ENCODE data around the gene KLF15.
"Not testable (repeated sequence)": the region's sequence is repeated elsewhere in the genome, so short reads cannot be mapped to it uniquely, and the experiment has no call there.

KLF15 gene

DNA sequence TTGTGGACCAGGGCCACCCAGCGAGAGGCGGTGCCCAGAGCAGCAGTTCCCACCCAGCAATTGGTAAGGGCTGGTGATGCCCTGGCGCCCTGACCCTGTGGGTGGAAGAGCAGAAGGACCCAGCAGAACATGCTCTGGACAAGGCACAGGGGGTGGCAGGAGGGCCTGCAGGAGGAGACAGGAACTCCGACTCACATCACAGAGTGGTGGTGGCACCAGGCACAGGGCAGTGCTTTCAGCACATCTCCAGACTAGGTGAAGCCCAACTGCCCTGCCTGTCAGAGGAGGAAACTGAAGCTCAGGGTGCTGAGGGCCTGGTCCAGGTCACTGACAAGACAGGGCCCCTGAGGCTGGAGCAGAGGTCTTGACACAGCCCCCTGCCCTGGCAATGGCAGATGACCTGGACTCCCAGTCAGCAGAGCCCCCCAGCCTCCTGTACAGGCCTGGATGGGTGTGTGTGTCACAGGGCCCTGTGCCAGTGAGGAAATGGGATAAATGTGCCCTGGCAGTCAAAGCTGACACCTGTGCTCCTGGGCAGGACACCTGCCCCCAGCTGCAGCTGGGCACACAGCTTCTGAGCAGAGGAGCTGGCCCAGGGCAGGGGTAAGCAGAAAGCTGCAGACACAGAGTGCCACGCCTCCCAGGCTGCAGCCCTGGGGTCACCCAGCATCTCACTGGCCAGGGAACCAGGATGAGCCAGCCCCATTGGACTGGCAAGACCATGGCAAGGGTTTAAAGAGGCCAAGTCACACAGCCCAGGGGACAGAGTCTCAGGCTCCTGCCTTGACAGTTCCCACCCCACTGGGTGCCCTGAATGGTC is 11.4 kb downstream of the KLF15 start:
- no peak for DNase-seq

DNA sequence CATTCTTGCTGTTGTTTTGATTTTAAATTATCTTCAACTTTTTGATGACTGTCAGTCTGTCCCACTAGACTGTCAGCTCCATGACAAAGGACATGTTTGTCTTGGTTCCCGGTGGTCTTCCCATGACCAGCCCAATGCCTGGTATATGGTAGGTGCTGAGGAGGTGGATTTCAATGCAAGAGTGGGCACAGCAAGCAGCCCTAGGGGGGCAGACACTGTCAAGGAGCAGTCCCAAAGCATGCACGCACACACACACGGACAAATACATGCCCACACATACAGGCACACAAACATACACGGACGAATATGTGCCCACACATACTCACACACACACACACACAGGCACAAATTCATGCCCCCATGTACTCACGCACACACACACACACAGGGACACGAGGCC is 12.0 kb downstream of the KLF15 start:
- DNase-seq = no peak

DNA sequence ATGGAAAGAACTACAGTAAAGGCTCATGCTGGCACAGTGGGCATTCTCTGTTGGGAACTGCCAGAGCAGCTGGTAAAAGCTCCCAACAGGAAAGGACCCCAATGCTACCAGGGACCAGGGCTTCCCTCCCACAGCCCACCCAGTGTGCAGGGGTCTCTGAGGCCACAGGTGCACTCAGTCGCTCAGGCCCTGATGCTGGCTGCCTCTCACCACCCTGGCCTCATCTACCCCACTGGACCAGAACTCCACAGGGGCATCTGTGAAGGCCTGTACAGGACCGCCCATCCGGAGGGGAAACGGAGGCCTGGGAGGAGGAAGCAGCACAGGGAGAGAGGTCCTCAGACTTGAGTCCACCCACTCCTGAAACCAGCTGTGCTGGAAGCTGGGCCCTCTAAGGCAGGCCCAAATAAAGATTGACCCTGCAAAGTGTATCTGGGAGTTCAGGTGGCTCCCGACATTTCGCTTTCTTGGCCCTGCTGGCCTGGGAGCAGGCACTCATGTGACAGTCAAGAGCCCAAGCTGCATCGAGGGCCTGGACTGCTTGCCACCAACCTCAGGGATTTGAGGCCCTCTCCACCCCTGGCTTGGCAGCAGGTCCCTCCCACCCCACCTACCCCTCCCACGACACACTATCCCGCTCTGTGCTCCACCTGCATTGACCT is 12.7 kb downstream of the KLF15 start:
- DNase-seq = no peak

DNA sequence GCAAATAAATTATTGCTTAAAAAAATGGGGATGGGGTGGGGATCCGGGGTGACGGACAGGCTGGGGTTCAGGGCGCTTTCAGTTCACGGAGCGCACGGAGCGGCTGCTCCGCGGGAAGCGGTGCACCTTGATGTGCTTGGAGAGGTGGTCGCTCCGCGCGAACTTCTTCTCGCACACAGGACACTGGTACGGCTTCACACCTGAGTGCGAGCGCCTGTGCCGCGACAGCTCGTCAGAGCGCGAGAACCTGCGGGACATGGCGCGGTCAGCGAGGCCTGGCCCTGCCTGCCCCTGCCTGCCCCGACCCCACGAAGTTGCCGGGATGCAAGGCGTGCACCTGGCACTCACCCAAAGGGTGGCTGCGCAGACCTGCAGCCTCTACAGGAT is 13.6 kb downstream of the KLF15 start:
- DNase-seq = no peak

DNA sequence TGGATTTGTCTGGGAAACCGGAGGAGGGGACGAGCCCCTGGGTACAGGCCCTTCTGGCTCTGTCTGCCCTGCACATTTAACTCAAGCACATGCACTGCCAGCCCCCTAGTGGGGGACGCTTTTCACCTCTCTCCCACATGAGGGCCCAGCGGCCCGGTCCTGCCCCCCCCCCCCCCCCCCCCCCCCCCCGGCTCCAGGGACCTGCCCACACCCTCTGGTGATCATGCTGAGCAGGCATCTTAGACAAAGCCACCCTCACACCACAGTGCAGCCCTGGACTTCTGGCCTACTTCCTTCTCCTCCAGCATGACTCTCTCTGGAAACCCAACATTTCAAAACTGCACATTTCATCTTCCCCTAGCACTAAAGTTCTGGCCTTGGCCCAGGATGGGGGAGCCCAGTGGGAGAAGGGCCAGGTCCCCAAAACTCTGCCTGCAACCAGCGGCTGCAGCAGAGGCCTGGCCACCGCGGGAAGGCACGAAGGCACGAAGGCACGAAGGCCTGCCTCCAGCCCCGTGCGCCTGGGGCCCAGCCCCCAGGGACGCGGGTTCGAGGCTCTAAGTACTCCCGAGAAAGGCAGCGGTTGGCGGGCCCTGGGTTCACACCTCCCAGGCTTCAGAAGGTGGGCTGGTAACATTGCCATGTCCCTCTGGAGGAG is 14.1 kb downstream of the KLF15 start:
- DNase-seq = no peak

DNA sequence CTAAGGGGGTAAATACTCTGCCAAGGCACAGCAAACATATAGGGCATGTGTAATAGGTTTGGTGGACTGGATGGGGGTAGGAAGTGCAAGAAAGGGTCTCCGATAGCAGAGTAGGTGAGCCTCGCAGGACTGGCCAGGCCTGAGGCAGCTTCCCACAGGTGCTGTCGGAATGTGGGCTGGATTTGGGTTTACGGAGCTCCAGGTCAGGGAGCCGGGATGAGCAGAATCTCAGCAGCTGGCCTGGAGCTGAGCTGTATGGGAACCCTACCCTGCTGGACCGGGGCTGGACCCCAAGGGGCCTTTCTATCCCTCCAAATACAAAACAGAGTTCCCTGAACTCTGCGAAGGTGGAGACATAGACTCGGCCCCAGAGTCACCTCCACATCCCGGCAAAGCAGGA is 15.0 kb downstream of the KLF15 start:
- DNase-seq = no peak

DNA sequence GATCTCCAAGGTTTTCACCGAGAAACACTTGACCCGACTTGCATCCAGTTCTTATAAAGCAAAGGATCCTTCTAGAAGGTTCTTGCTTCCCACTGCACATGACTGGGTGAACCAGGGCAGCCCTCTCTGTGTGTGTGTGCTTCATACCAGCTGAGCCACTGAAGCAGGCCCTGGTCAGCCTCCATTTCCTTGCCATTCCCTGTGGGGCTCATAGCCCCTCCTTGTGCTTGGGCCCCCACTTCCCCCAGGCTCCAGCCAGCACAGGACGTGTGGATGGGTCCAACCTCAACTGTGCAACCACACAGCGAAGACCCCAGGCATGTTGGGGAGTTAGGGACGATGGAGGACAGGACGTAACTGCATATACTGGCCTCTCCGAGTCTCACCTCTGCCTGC is 15.5 kb downstream of the KLF15 start:
- no peak for DNase-seq

DNA sequence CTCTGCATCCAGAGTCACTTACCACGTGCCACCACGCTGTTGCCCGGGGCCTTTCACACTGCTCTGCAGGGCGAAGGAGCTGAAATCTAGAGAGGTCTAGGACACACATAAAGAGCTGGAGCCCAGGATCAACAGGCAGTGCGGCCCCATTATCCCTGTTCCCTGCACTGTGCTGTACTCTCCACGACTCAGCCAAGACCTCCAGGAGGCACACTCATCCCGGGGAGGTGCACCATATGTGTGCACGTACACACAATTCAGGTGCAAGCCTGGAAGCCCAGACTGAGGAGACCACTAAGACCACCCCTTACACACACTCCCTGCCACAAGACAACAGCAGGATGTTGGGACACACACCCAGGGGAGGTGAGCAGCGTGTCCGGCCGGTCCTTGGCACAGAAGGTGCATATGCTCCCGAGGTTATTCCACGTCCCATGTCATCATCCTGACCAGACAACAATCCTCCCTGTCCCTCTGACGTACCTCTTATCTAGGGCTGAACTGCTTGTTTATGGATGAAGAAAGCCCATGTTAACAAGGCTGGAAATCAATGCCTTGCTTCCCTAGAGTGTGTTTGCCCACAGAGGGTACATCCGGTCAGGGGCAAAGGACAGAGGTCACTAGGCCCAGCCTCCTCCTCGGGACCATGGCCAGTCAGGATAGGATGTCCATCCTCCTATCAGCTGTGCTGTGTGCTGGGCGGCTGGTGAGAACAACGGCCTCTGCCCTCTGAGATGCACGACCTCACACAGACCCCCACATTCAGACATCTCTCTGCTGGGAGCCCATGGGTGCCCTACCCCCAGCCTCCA is 16.1 kb downstream of the KLF15 start:
- no peak for DNase-seq

DNA sequence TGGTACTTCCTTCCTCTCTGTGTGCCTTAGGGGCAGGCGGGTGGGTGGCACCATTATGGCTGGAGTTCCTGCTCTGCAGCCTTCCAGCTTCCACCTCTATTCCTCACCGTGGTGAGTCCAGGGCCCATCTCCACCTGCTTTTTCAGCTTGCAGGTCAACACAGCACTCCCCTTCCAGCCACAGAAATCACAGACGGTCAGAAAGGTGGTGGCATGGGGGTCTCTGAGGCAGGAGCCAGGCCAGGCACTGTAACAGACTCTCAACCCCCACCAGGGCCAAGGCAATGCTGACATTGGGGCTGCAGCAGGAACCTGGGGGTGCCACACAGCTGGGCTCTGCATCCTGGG is 16.6 kb downstream of the KLF15 start:
- no peak for DNase-seq

DNA sequence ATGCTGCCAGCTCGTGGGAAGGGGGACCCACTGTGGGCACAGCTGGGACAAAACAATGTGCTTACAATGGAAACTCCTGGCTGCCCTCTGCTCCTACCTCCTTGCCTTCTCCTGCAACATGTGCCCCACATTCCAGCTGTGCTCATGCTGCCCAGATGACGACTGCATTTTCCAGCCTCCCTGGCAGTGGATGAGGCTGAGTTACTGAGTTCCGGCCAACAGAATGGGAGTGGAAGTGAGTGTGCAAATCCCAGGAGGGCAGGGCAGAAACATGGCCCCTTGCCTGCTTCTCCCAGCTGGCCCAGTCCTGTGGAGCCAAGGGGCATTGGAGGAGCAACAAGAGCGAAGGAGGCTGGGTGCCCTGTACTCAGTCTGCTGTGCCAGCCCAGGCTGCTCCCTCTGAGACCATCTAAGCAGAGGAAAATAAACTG is 17.1 kb downstream of the KLF15 start:
- DNase-seq = no peak

DNA sequence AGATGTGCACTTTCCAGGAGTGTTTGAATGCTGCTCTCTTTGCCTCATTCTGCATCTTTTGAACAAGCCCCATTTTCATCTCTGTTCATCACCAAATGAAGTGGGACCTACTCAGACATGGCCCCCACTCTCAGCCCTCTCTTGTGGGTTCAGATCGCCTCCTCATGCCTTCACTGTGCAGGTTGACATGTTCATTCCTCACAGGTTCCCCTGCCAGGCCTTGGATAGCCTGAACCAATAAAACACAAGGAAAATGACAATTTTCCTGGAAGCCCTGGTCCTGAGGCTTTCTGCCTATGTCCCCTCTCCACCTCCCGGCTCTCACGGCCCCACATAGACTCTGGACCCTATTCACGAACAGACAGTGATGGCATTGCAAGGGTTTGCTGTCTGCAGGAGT is 17.7 kb downstream of the KLF15 start:
- DNase-seq = no peak

DNA sequence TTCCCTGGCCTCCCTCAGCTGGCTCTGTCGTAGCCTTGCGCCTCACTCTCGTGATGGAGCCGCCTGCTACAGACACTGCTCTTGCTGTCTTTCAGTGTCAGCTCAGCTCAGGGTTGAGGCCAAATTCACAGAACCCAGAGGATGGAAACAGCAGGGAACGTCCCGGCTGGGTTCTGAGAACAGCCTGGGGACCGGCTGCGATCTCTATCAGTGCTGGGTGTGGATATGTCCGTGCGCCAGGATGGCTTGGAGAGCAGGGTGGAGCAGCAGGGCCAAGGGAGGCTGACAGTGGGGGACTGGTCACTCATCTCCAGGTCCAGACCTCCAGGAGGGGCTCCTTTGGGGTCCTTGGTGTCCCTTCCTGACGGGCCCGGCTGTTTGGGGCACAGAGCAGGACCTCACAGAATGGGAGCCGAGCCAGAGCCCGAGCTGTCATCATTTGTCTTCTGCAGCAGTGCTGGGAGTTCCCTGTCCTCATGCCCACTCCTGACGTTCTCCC is 18.4 kb downstream of the KLF15 start:
- no peak for DNase-seq

DNA sequence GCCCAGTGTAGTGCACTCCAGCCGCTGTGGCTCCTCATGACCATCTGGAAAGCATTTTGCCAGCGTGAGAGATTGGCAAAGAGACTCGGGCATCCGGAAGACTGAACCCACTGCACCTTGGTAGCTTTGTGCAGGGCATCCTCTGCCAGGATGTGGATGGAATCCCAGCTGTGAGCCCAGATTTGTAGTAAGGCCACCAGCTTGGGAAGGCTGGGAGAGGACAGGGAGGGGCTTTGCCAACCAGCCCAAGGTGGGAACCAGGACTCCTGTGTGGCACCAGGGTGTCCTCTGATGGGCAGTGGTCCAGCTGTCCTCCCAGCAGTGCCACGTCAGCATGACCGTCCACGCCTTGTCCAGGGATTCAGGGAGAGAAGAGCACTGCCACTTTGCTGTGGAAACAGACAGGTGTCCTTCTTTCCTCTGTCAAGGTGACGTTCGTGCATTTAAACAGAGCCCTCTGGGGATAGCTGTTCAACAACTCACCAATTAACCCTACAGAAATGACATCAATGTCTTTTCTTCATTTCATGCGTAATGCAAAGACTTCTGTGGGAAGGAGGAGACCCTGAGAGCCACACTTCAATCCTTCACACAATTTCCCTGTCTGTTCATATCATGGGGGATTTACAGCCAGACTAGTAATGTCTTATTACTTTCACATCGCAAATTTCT is 19.1 kb downstream of the KLF15 start:
- DNase-seq = no peak

DNA sequence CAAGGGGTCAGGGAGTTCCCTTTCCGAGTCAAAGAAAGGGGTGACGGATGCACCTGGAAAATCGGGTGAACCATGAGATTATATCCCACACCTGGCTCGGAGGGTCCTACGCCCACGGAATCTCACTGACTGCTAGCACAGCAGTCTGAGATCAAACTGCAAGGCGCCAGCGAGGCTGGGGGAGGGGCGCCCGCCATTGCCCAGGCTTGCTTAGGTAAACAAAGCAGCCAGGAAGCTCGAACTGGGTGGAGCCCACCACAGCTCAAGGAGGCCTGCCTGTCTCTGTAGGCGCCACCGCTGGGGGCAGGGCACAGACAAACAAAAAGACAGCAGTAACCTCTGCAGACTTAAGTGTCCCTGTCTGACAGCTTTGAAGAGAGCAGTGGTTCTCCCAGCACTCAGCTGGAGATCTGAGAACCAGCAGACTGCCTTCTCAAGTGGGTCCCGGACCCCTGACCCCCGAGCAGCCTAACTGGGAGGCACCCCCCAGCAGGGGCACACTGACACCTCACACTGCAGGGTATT is 25.3 kb downstream of the KLF15 start:
- not testable (repeated sequence) for DNase-seq

DNA sequence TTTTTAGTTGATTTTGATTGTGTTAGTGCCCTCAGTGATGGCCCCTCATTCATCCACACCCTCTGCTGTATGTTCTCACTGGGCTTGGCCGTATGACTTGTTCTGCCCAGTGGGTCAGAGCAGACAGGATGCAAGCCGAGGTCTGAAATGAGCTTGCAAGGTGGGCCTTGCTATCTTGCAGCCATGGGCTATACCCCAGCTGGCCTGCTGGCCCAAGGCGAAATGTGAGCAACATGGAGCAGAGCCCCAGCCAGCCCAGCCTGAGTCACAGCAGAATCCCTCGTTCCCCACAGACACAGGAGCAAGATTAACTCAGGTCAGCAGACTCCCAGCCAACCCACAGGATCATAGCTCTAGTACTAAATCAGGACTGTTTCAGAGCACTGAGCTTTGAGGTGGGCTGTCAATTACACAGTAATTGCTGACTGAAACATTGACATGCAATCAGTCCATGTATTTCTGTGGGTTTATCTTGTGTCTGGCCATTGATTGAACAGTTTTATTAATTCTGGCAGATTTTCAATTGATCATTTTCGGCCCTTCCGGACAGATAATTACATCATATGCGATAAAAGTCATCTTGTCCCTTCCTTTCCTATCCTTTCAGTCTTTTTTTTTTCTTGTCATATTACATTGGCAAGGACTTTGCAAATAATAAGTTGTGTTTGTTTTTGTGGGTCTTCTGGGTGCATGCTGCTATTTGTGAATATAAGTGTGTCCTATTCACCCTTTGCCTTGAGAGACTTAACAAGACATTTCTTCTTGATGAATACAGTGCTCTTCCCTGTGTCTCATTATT is 27.1 kb downstream of the KLF15 start:
- no peak for DNase-seq

DNA sequence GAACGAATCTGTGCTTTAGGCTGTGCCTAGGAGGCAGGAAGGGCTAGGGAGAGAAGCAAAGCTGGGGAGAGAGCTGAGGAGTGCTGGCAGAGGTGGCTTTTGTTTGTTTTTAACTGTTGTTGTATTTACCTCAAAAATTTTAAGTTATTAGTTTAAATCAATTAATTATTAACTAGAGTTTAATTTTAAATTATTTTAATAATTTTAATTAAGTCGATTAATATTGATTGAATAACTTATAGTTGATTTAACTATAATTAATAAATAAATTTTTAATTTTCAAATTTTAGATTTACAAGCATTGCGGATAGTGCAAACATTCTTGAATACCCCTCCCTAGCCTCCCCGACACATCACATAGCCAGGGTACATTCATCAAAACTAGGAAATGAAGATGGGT is 30.6 kb downstream of the KLF15 start:
- no peak for DNase-seq

DNA sequence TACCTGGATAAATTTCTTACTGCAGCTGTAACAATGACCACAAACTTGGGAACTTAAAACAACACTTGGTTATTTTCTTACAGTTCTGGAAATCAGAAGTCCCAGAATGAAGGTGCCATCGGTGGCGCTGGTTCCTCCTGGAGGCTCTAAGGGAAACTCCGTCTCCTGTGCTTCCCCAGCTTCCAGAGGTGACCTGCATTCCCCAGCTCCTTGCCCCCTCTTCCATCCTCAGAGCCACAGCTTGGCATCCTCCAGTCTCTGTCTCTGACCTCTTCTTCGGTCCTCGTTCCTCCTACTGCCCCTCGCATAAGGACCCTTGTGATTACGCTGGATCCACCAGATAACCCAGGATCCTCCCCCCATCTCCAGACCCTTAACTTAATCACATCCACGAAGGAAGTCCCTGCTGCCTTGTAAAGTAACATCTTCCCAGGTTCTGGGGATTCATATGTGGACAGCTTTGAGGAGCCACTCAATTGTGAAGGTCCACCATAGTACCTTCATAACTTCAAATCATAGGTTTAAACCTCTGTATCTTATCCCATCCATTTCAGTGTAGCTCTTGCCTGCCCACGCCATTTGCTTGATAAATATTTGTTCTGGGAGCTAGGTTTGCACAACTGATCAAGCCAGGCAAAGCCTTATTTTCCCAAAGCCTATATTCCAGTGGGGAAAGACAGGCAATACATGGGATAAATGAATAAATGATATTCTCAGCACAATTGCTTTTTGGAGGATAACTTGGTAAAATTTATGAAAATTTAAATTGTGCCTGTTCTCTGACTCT is 34.8 kb downstream of the KLF15 start:
- DNase-seq = no peak

DNA sequence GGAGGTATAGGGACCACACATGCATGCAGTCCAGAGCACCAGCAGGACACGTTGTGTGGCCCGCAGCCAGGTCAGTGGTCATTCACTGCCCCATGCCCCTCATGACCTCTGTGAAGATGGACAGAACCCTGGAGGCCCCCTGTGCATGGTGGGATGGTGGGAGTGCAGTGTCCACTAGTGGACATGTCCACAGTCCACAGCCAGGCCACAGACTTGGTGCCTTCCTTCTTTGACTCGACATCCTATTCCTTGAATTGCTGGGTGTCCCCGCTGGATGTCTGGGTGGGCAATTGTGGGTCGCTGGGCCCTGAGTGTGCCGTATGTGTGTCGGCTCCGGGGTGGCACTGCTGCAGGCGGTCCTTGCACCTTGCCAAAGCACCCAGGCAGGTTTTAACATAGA is 35.7 kb downstream of the KLF15 start:
- DNase-seq = no peak

DNA sequence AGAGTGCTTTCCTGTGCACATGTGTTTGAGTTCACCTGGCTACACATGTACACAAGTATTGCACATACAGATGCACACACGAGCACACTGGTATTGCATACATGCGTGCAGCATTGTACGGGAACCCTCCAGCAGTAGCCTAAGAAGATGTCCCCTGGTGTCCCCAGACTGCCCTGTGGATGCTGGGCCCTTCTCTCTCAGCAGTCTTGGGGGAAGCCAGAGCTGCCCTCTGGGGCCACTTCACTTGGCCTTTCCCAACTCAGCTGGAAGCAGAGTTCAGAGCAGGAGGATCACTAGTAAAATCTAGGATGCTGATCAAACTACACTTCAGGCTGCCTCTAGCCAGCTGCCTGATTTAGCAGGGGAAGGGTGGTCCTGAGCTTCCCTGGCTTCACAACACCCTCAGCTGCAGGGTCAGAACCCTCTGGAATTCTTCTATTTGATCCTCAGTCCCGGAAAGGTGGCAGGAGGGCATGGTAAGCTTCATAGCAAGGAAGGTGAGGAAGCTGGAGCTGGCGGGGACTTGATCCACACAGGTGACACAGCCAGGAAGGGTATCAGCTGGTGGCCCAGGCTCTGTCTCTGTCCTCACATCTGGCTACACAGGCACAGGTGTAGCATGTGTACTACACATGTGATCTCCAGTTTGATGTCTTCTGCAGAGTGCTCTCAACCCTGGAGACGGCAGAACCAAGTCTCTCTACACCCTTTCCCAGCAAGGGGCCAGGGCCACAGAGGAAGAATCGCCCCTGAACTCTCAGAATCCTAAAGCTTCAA is 36.5 kb downstream of the KLF15 start:
- no peak for DNase-seq
